K562 (cell line): ENCODE data around the gene NECTIN2. TPM values are rescaled to one million over a fixed set of nuclear protein-coding genes. Genes with fewer than 3 reads are reported as not detected.

Experiments
- ATAC-seq: fragments of 200-7000 bp; cut with Tn5 transposase; 3 replicates; pipeline ENCODE4 v1.9.1; 2020; ENCODE audit warnings: moderate library complexity
- BruUV-seq: library from RNA; stranded (reverse); fragments of 400-500 nt; replicated peaks from 2 replicates; lab custom pipeline; 2021; lab: Mats Ljungman, UMichigan
- CTCF ChIA-PET: fragments of 300-600 bp; formaldehyde crosslinking; extraction: SDS; loops from one replicate; lab custom pipeline; 2021; ENCODE audit warnings: low intra/inter-chr PET ratio; lab: Yijun Ruan, JAX
- POLR2A ChIA-PET: fragments of 300-600, 350-650 bp; sonication (Branson Sonifier 250); formaldehyde crosslinking; extraction: SDS; loops from one replicate; lab custom pipeline; 2021; ENCODE audit warnings: antibody characterized with exemption, inconsistent platforms; lab: Yijun Ruan, JAX
- DNase-seq, 4 experiments: peaks; one replicate each; pipeline versions ENCODE4 v3.0.0 to v3.0.0-alpha.2; 2011 to 2018; ENCODE audit warnings: low spot score in 3 of 4, mixed read lengths in 3 of 4; ENCODE audit errors: extremely low read depth in 1 of 4
- FAIRE-seq: peaks from 2 replicates; lab custom pipeline; 2011; peaks lifted over from hg19 to GRCh38; lab: Jason Lieb, UNC
- H2AFZ ChIP-seq: 2 replicates; pipeline ENCODE4 v1.6.0; 2011; ENCODE audit warnings: low read depth, low read length, control low read depth, inconsistent platforms
- H3K27ac ChIP-seq: fragments of 200-600 bp; 3 replicates; pipeline ENCODE4 v1.8.0; 2011; ENCODE audit warnings: low read depth, mild to moderate bottlenecking, control low read depth, inconsistent platforms, low read length, moderate library complexity, mixed read lengths; ENCODE audit errors: extremely low read depth
- H3K27me3 ChIP-seq, 2 experiments: fragments of 300-600 bp in 1 of 2; 2 replicates in 1 of 2; 3 replicates in 1 of 2; pipeline versions ENCODE4 v1.6.0 to v1.8.0; 2011; ENCODE audit warnings: inconsistent platforms in 2 of 2, low read length in 2 of 2, mild to moderate bottlenecking in 1 of 2, mixed read lengths in 1 of 2, moderate library complexity in 1 of 2; ENCODE audit not compliant: control insufficient read depth in 2 of 2, insufficient read depth in 2 of 2
- H3K36me3 ChIP-seq: fragments of 300-600 bp; 3 replicates; pipeline ENCODE4 v1.8.0; 2011; ENCODE audit warnings: mild to moderate bottlenecking, low read length, inconsistent platforms; ENCODE audit not compliant: control insufficient read depth, insufficient read depth
- H3K4me1 ChIP-seq, 2 experiments: fragments of 200-600 bp in 1 of 2; replicated peaks in 1 of 2; 2 replicates in 1 of 2; 3 replicates in 1 of 2; pipeline versions ENCODE4 v1.5.1 to v1.8.0; 2011; ENCODE audit warnings: inconsistent platforms in 2 of 2, low read length in 2 of 2, mild to moderate bottlenecking in 1 of 2, mixed read lengths in 1 of 2, moderate library complexity in 1 of 2; ENCODE audit not compliant: control insufficient read depth in 2 of 2, insufficient read depth in 2 of 2
- H3K4me2 ChIP-seq: 2 replicates; pipeline ENCODE4 v1.6.1; 2011; ENCODE audit warnings: low read length, control low read depth, inconsistent platforms, mixed read lengths; ENCODE audit not compliant: insufficient read depth
- H3K4me3 ChIP-seq: fragments of 200-600 bp; sonication (generic), shearing (Covaris generic); 2 replicates; pipeline ENCODE4 v1.5.1; 2016; ENCODE audit warnings: control low read depth, inconsistent platforms
- H3K79me2 ChIP-seq: fragments of 200-600 bp; 3 replicates; pipeline ENCODE4 v1.8.0; 2011; ENCODE audit warnings: low read length, inconsistent platforms; ENCODE audit not compliant: control insufficient read depth, insufficient read depth
- H3K9ac ChIP-seq, 2 experiments: 2 replicates each; pipeline versions ENCODE4 v1.6.0 to v1.6.1; 2011; ENCODE audit warnings: low read depth in 2 of 2, low read length in 2 of 2, control low read depth in 1 of 2, inconsistent platforms in 1 of 2, mild to moderate bottlenecking in 1 of 2, mixed read lengths in 1 of 2; ENCODE audit not compliant: insufficient read depth in 1 of 2
- H3K9me1 ChIP-seq: one replicate; pipeline ENCODE4 v1.6.0; 2011; ENCODE audit warnings: inconsistent platforms, mild to moderate bottlenecking, low read length, moderate library complexity; ENCODE audit not compliant: control insufficient read depth, insufficient read depth
- H3K9me3 ChIP-seq: replicated peaks from 2 replicates; pipeline ENCODE4 v1.5.1; 2011; ENCODE audit warnings: low read depth, low read length, inconsistent platforms; ENCODE audit not compliant: control insufficient read depth, insufficient read depth
- H4K20me1 ChIP-seq: replicated peaks from 2 replicates; pipeline ENCODE4 v1.6.1; 2011; ENCODE audit warnings: low read length, inconsistent platforms, mixed read lengths; ENCODE audit not compliant: control insufficient read depth, insufficient read depth
- ADNP ChIP-seq: fragments of 200-800 bp; sonication (Bioruptor generic); IDR thresholded peaks from 2 replicates; pipeline ENCODE4 v1.6.1; 2016; ENCODE audit warnings: missing genetic modification characterization, missing compliant biosample characterization
- PKNOX1 ChIP-seq: fragments of 450-650 bp; IDR thresholded peaks from 2 replicates; pipeline ENCODE4 v1.6.1; 2016
- SIN3B ChIP-seq: fragments of 450-650 bp; IDR thresholded peaks from 2 replicates; pipeline ENCODE4 v1.6.1; 2017; ENCODE audit warnings: low read depth, mild to moderate bottlenecking, moderate library complexity
- SPI1 ChIP-seq: IDR thresholded peaks from 2 replicates; pipeline ENCODE4 v1.6.1; 2011; ENCODE audit warnings: low read depth, low read length, control low read depth, borderline replicate concordance
- STAT6 ChIP-seq: sonication (generic); formaldehyde crosslinking; IDR thresholded peaks from 2 replicates; pipeline ENCODE4 v1.8.1; 2023; ENCODE audit warnings: mild to moderate bottlenecking, missing genetic modification reagents
- TEAD1 ChIP-seq, 2 experiments: fragments of 450-650 bp in 1 of 2; sonication (generic) in 1 of 2; formaldehyde crosslinking; IDR thresholded peaks; 2 replicates each; pipeline versions ENCODE4 v1.4.0 to v1.8.0; 2020 to 2022; ENCODE audit warnings: mild to moderate bottlenecking in 2 of 2, missing genetic modification reagents in 1 of 2
- TEAD4 ChIP-seq, 2 experiments: sonication (generic) in 1 of 2; formaldehyde crosslinking in 1 of 2; IDR thresholded peaks; 2 replicates each; pipeline versions ENCODE4 v1.6.1 to v1.8.0; 2012 to 2022; ENCODE audit warnings: borderline replicate concordance in 1 of 2, inconsistent platforms in 1 of 2, low read length in 1 of 2, mild to moderate bottlenecking in 1 of 2, missing genetic modification reagents in 1 of 2
- ZBTB1 ChIP-seq: sonication (generic); formaldehyde crosslinking; IDR thresholded peaks from 2 replicates; pipeline ENCODE4 v1.8.1; 2023; ENCODE audit warnings: missing genetic modification reagents, low read depth, mild to moderate bottlenecking, borderline replicate concordance
- ZBTB33 ChIP-seq: sonication (generic); formaldehyde crosslinking; IDR thresholded peaks from 2 replicates; pipeline ENCODE4 v1.8.1; 2023; ENCODE audit warnings: mild to moderate bottlenecking, missing genetic modification reagents
- WGBS: fragments of 100-300 bp; shearing (Covaris generic); methylation state at CpG from one replicate; pipeline ENCODE4 v1.1.6; 2016; ENCODE audit warnings: low coverage, mixed read lengths; ENCODE audit not compliant: insufficient coverage; ENCODE audit errors: missing lambda C conversion rate; 5-methylcytosine and 5-hydroxymethylcytosine counted together
- in situ Hi-C: fragments of 300-500 bp; cut with MboI; formaldehyde crosslinking; loops from 4 replicates; pipeline ENCODE4 v1.15.0; 2018; ENCODE audit warnings: inconsistent platforms, mixed read lengths
- intact Hi-C: fragments of 100-400 bp; cut with micrococcal nuclease; formaldehyde crosslinking; loops from 2 replicates; pipeline ENCODE4 v1.14.2; 2022
- polyA plus RNA-seq, 8 experiments: library from polyadenylated mRNA; depleted of rRNA in 4 of 8; stranded (reverse) in 5 of 8; unstranded in 3 of 8; fragments of >200 nt; fragmentation: Nextera tagmentation in 2 of 8; fragmentation: Illumina TruSeq in 1 of 8; extraction: Ambion mirVana in 2 of 8; extraction: Trizol in 1 of 8; gene quantifications; 2 replicates each; pipeline versions ENCODE4 v1.2.1 to v1.2.3, GENCODE V29; 2011 to 2014; ENCODE audit warnings: inconsistent platforms in 1 of 8, missing spikeins in 1 of 8
- total RNA-seq, 7 experiments: library from RNA; depleted of rRNA in 6 of 7; stranded (reverse); fragments of >200 nt in 6 of 7; fragmentation: Illumina TruSeq in 2 of 7; extraction: Trizol in 2 of 7; gene quantifications; 2 replicates each; pipeline versions ENCODE4 v1.2.1 to v1.2.3, GENCODE V29; 2011 to 2021; ENCODE audit warnings: low replicate concordance in 1 of 7

The NECTIN2 gene
- total and polyA plus RNA-seq, 9 of the 15 experiments (the other 6 are each of a cell fraction or from before 2014, with no cell fraction given) = 3.9 to 94.9 (median 34.9) TPM

GRCh38 chr19:44883922-44884321 is 37.8 kb downstream of the NECTIN2 start:
- WGBS = 77% methylated on average over 4 of the region's 5 CpGs
- Histone ChIP-seq H4K20me1 (no peaks in the 10 kb centered on the region), H3K4me3 (no peak overlapping the region), H3K4me2 (no peak overlapping the region), H3K79me2 (no peaks in the 10 kb centered on the region), H2AFZ (no peak overlapping the region), H3K4me1 (peaks cover 0 to 17% of the 10 kb centered on the region in 2 experiments; a peak in 2 of 5 replicates), H3K27ac (no peak overlapping the region), H3K36me3 (peaks cover 25% of the 10 kb centered on the region; the same call in 1 of the 3 replicates), H3K9me1 (no peaks in the 10 kb centered on the region), H3K27me3 (no peaks in the 10 kb centered on the region), H3K9ac (peak overlapping the region in 1 of 2 experiments; percentile 17; a peak in 1 of 4 replicates), H3K9me3 (no peaks in the 10 kb centered on the region)
- ChIA-PET POLR2A (interaction anchor here (1.1 to 1.5 kb wide), 3 partner anchors 8 to 15 kb away, joined by 3 read pairs; no protein-coding TSS in a partner anchor), CTCF (no interaction called here)
- ATAC-seq (no peak), DNase-seq (no peak), FAIRE-seq (no peak)
- in situ Hi-C loops (no loop called here), intact Hi-C loops (no loop called here)
- BruUV-seq = no TSS peak
- TF ChIP-seq ZBTB1 (CRISPR knock-in tag) (no peak), PKNOX1 (no peak), ZBTB33 (CRISPR knock-in tag) (no peak), SPI1 (no peak), TEAD1 (CRISPR knock-in tag; IDR thresholded peaks at IDR 0.05) (no peak), SIN3B (no peak), ADNP (no peak), STAT6 (CRISPR knock-in tag) (no peak), TEAD4 (IDR thresholded peaks at IDR 0.05; ENCODE audit: low read length) (no peak), TEAD4 (CRISPR knock-in tag; IDR thresholded peaks at IDR 0.05; ENCODE audit: borderline replicate concordance) (no peak)
